Endothelial cell (in vitro differentiated cells): ENCODE data around the gene LZTS3. TPM values are rescaled to one million over a fixed set of nuclear protein-coding genes. Genes with fewer than 3 reads are reported as not detected.
"Not testable (repeated sequence)": the region's sequence is repeated elsewhere in the genome, so short reads cannot be mapped to it uniquely, and the experiment has no call there.

Experiments
- DNase-seq: peaks from one replicate; pipeline ENCODE4 v3.0.0; 2021; ENCODE audit warnings: low spot score
- H3K27ac Mint-ChIP-seq: one replicate; pipeline ENCODE4 v1.8.0; 2021; ENCODE audit warnings: mixed read lengths, inconsistent platforms; ENCODE audit not compliant: unreplicated experiment
- H3K27me3 Mint-ChIP-seq: one replicate; pipeline ENCODE4 v1.8.0; 2021; ENCODE audit warnings: mild to moderate bottlenecking, moderate library complexity, mixed read lengths, inconsistent platforms; ENCODE audit not compliant: unreplicated experiment
- H3K36me3 Mint-ChIP-seq: one replicate; pipeline ENCODE4 v1.8.0; 2021; ENCODE audit warnings: mild to moderate bottlenecking, low read depth, mixed read lengths, inconsistent platforms; ENCODE audit not compliant: unreplicated experiment
- H3K4me1 Mint-ChIP-seq: one replicate; pipeline ENCODE4 v1.8.0; 2021; ENCODE audit warnings: mild to moderate bottlenecking, mixed read lengths, inconsistent platforms; ENCODE audit not compliant: unreplicated experiment
- H3K4me3 Mint-ChIP-seq: one replicate; pipeline ENCODE4 v1.8.0; 2021; ENCODE audit warnings: mild to moderate bottlenecking, mixed read lengths, inconsistent platforms; ENCODE audit not compliant: unreplicated experiment
- H3K9me3 Mint-ChIP-seq: one replicate; pipeline ENCODE4 v1.8.0; 2021; ENCODE audit warnings: mixed read lengths, inconsistent platforms; ENCODE audit not compliant: unreplicated experiment
- CTCF ChIP-seq: fragments of 200-600 bp; sonication (generic); IDR thresholded peaks from one replicate; pipeline ENCODE4 v1.5.0; 2021; ENCODE audit warnings: antibody characterized with exemption; ENCODE audit not compliant: unreplicated experiment
- total RNA-seq: library from RNA; stranded (reverse); fragmentation: NEBNext Ultra II Directional; extraction: Animal tissue kit (Norgen Biotek cat#: 25700); gene quantifications from one replicate; pipeline ENCODE4 v1.2.1, GENCODE V29; 2021; ENCODE audit not compliant: unreplicated experiment

Gene LZTS3
- total RNA-seq, 1 donor from 2014 or later = 6.1 TPM

- Mint-ChIP-seq H3K4me1 (no peaks in the 10 kb centered on the region), H3K27ac (no peak overlapping the region), H3K36me3 (peaks cover 30% of the 10 kb centered on the region), H3K27me3 (peaks cover 6% of the 10 kb centered on the region), H3K9me3 (no peaks in the 10 kb centered on the region), H3K4me3 (no peak overlapping the region)
- DNase-seq = no peak
- TF ChIP-seq CTCF = no peak
Measured at GRCh38 chr20:3190681-3191111, 17.3 kb upstream of the LZTS3 start.

- DNase-seq = no peak
- no peaks in the 10 kb centered on the region for H3K4me1 Mint-ChIP-seq
- no peaks in the 10 kb centered on the region for H3K9me3 Mint-ChIP-seq
- H3K36me3 Mint-ChIP-seq = peaks cover 25% of the 10 kb centered on the region
- H3K4me3 Mint-ChIP-seq = peak overlapping the region; percentile 66
- no peak overlapping the region for H3K27ac Mint-ChIP-seq
- H3K27me3 Mint-ChIP-seq = peaks cover 5% of the 10 kb centered on the region
- no peak for TF ChIP-seq CTCF
Measured at GRCh38 chr20:3189561-3190131, 16.3 kb upstream of the LZTS3 start.

- TF ChIP-seq CTCF = no peak
Measured at GRCh38 chr20:3188823-3189413, 15.6 kb upstream of the LZTS3 start.

GRCh38 chr20:3187861-3188260, 14.5 kb upstream of the LZTS3 start:
- DNase-seq, H3K27ac Mint-ChIP-seq, H3K4me1 Mint-ChIP-seq, H3K4me3 Mint-ChIP-seq, H3K27me3 Mint-ChIP-seq, H3K9me3 Mint-ChIP-seq: not testable (repeated sequence)
- H3K36me3 Mint-ChIP-seq = peaks cover 25% of the 10 kb centered on the region

More at GRCh38 chr20:3188823-3189413, 15.6 kb upstream of the LZTS3 start:
- no peak for DNase-seq
- no peaks in the 10 kb centered on the region for H3K4me1 Mint-ChIP-seq
- H3K9me3 Mint-ChIP-seq = no peaks in the 10 kb centered on the region
- no peak overlapping the region for H3K27ac Mint-ChIP-seq
- peaks cover 25% of the 10 kb centered on the region for H3K36me3 Mint-ChIP-seq
- H3K4me3 Mint-ChIP-seq = no peak overlapping the region
- peaks cover 5% of the 10 kb centered on the region for H3K27me3 Mint-ChIP-seq

GRCh38 chr20:3183896-3184612, 10.7 kb upstream of the LZTS3 start:
- H3K27me3 Mint-ChIP-seq = peaks cover 1% of the 10 kb centered on the region
- peaks cover 5% of the 10 kb centered on the region for H3K36me3 Mint-ChIP-seq
- H3K4me1 Mint-ChIP-seq = no peaks in the 10 kb centered on the region
- H3K9me3 Mint-ChIP-seq = no peaks in the 10 kb centered on the region
- H3K4me3 Mint-ChIP-seq = no peak overlapping the region
- H3K27ac Mint-ChIP-seq = no peak overlapping the region
- no peak for DNase-seq
- TF ChIP-seq CTCF = no peak

- H3K4me3 Mint-ChIP-seq = not testable (repeated sequence)
Measured at GRCh38 chr20:3182429-3182828, 9.1 kb upstream of the LZTS3 start.

More at GRCh38 chr20:3182429-3182828, 9.1 kb upstream of the LZTS3 start:
- not testable (repeated sequence) for H3K36me3 Mint-ChIP-seq, DNase-seq, H3K27ac Mint-ChIP-seq, H3K27me3 Mint-ChIP-seq, H3K4me1 Mint-ChIP-seq, H3K9me3 Mint-ChIP-seq
